Esophagus muscularis mucosa (tissue), 4 donors: ENCODE results near the gene MAPK4. TPM values are rescaled to one million over a fixed set of nuclear protein-coding genes. Genes with fewer than 3 reads are reported as not detected.

Experiments
- DNase-seq: peaks from one replicate; pipeline ENCODE4 v3.0.0-alpha.2; 2017; ENCODE audit errors: extremely low spot score
- H3K27ac ChIP-seq, 4 donors: fragments of 200-600 bp; sonication (generic); replicated peaks in 1 of 4; 1 replicate in 3 of 4; 2 replicates in 1 of 4; pipeline ENCODE4 v1.5.1; 2016 to 2019; ENCODE audit warnings: mild to moderate bottlenecking in 1 of 4
- H3K27me3 ChIP-seq, 4 donors: fragments of 200-600 bp; sonication (generic); one replicate each; pipeline versions ENCODE4 v1.5.1 to v1.6.0; 2016 to 2019
- H3K36me3 ChIP-seq, 4 donors: fragments of 200-600 bp; sonication (generic); one replicate each; pipeline ENCODE4 v1.5.1; 2016 to 2019
- H3K4me1 ChIP-seq, 4 donors: fragments of 200-600 bp; sonication (generic); one replicate each; pipeline ENCODE4 v1.5.1; 2016 to 2019
- H3K4me3 ChIP-seq, 4 donors: fragments of 200-600 bp; sonication (generic); 1 replicate in 2 of 4; 2 replicates in 2 of 4; pipeline ENCODE4 v1.5.1; 2016 to 2019; ENCODE audit warnings: mild to moderate bottlenecking in 4 of 4, moderate library complexity in 1 of 4
- H3K9me3 ChIP-seq, 4 donors: fragments of 200-600 bp; sonication (generic); 1 replicate in 3 of 4; 2 replicates in 1 of 4; pipeline ENCODE4 v1.5.1; 2016 to 2019
- EP300 ChIP-seq: sonication (generic); formaldehyde crosslinking; IDR thresholded peaks from one replicate; pipeline ENCODE4 v1.6.1; 2017; ENCODE audit warnings: antibody characterized with exemption
- POLR2A ChIP-seq: fragments of 450-650 bp; IDR thresholded peaks from one replicate; pipeline ENCODE4 v1.6.1; 2017; ENCODE audit warnings: antibody characterized with exemption, moderate library complexity, mild to moderate bottlenecking, low read depth
- POLR2AphosphoS5 ChIP-seq, 2 donors: sonication (generic); formaldehyde crosslinking; IDR thresholded peaks; one replicate each; pipeline ENCODE4 v1.6.1; 2017; ENCODE audit warnings: antibody characterized with exemption in 2 of 2
- WGBS: methylation state at CpG from one replicate; pipeline ENCODE4 v1.1.5; 2018; 5-methylcytosine and 5-hydroxymethylcytosine counted together
- intact Hi-C: fragments of 100-400 bp; cut with DNase I; formaldehyde crosslinking; loops from one replicate; pipeline ENCODE4 v1.15.1; 2023
- total RNA-seq, 4 donors: library from RNA; depleted of rRNA; stranded (reverse); fragments of >200 nt; gene quantifications; one replicate each; pipeline versions ENCODE4 v1.1.0 to v1.2.1, GENCODE V29; 2016
- TF ChIP-seq, protein P1 (sequence below), 3 experiments: fragments of 200-600 bp in 2 of 3; fragments of 450-650 bp in 1 of 3; sonication (generic) in 2 of 3; IDR thresholded peaks; one replicate each; pipeline ENCODE4 v1.5.1; 2017 to 2019; ENCODE audit warnings: antibody characterized with exemption in 3 of 3, mild to moderate bottlenecking in 2 of 3, moderate library complexity in 1 of 3

Gene MAPK4
- total RNA-seq, 4 donors from 2014 or later = 6.2 to 14.5 (median 9.6) TPM

DNA sequence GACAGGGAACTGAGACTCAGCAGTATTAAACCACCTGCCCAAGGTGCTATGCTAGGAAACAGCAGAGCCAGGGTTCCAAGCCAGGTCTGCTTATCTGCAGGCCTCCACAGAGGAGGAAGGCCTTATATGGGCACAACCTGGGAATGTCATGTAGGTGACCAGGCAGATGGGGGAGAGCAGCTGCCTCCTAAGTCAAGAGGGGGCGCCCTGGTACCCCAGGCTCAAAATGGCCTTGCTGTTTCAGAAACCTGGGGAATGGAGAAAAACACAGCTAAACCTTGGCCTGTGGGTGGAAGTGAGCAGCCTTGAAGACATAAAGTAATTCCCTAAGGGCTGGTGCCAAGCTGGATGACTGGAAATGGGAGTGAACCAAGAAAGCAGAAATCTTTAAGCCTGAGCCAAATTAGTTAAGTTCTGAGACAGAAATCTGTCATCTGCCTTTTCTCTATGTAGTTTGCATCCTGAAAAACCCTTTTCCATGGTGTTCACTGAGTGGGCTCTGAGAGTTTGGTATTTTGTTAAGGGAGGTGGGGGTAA, 79.1 kb downstream of the MAPK4 start:
- intact Hi-C loops = no loop called here
- H3K4me1 ChIP-seq = peaks cover 11 to 20% (median 18%) of the 10 kb centered on the region in 4 donors
- no peak overlapping the region for H3K4me3 ChIP-seq
- peak overlapping the region; percentile 20 to 50 (median 42) for H3K27ac ChIP-seq
- TF ChIP-seq POLR2AphosphoS5 (IDR thresholded peaks at IDR 0.05) = no peak
- no peak for TF ChIP-seq EP300
- TF ChIP-seq, protein P1, sequence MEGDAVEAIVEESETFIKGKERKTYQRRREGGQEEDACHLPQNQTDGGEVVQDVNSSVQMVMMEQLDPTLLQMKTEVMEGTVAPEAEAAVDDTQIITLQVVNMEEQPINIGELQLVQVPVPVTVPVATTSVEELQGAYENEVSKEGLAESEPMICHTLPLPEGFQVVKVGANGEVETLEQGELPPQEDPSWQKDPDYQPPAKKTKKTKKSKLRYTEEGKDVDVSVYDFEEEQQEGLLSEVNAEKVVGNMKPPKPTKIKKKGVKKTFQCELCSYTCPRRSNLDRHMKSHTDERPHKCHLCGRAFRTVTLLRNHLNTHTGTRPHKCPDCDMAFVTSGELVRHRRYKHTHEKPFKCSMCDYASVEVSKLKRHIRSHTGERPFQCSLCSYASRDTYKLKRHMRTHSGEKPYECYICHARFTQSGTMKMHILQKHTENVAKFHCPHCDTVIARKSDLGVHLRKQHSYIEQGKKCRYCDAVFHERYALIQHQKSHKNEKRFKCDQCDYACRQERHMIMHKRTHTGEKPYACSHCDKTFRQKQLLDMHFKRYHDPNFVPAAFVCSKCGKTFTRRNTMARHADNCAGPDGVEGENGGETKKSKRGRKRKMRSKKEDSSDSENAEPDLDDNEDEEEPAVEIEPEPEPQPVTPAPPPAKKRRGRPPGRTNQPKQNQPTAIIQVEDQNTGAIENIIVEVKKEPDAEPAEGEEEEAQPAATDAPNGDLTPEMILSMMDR (IDR thresholded peaks at IDR 0.05) = no peak
- TF ChIP-seq POLR2A = no peak
- H3K27me3 ChIP-seq = no peaks in the 10 kb centered on the region
- 89% methylated on average over 1 of the region's 1 CpG for whole genome bisulfite sequencing
- no peaks in the 10 kb centered on the region for H3K36me3 ChIP-seq
- no peak for DNase-seq
- H3K9me3 ChIP-seq = no peaks in the 10 kb centered on the region

DNA sequence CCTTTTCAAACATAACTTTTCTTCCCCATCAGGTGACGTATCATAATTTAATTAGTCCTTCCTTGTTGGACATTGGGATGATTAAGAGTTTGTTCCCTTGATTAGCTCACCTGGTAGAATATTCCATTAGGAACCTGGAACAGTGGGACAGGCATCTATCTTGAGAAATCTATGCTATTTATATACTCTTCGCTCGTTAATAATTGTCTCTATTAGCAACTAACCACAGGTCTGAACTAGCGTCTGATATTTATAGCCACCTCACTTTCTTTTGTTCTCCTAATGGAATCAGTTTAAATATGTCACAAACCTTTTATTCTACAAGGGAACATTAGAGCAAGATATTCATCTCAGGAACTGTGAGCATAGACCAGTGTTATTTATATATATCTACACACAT, 79.8 kb downstream of the MAPK4 start:
- intact Hi-C loops = no loop called here
- WGBS = 85% methylated on average over 4 of the region's 4 CpGs

DNA sequence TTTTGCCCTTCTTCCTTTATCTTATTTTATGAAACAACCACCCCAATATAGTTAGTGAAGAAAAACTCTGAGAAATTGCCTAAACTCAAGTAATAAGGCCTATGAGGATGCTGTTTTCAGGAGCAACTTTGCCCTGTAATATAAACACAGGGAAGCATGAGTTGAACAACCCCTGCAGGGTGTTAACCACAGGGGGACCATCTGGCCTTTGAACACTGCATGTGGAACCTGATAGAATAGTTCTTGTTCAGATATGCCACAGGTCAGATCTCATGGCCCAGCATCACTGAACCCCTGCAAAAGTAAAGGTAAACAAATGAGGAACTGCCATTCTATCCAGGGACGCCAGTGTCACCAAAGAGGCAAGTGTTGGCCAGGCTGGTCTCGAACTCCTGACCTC, 82.6 kb downstream of the MAPK4 start:
- DNase-seq = no peak
- intact Hi-C loops = no loop called here
- no peaks in the 10 kb centered on the region for H3K9me3 ChIP-seq
- 88% methylated on average over 2 of the region's 2 CpGs for WGBS
- H3K4me3 ChIP-seq = no peak overlapping the region
- no peak overlapping the region for H3K27ac ChIP-seq
- no peak for TF ChIP-seq POLR2AphosphoS5 (IDR thresholded peaks at IDR 0.05)
- no peak for TF ChIP-seq POLR2A
- no peak for TF ChIP-seq EP300
- TF ChIP-seq, protein P1 (IDR thresholded peaks at IDR 0.05) = no peak
- peaks cover 8 to 18% (median 16%) of the 10 kb centered on the region in 4 donors for H3K4me1 ChIP-seq
- no peaks in the 10 kb centered on the region for H3K27me3 ChIP-seq
- H3K36me3 ChIP-seq = no peaks in the 10 kb centered on the region

More for the DNA sequence above, 79.8 kb downstream of the MAPK4 start:
- Histone ChIP-seq H3K9me3 (no peaks in the 10 kb centered on the region), H3K27ac (no peak overlapping the region), H3K4me1 (peaks cover 11 to 20% (median 18%) of the 10 kb centered on the region in 4 donors), H3K36me3 (no peaks in the 10 kb centered on the region), H3K4me3 (no peak overlapping the region), H3K27me3 (no peaks in the 10 kb centered on the region)
- no peak for DNase-seq
- TF ChIP-seq POLR2AphosphoS5 (IDR thresholded peaks at IDR 0.05) (no peak), EP300 (no peak), POLR2A (no peak)
- TF ChIP-seq, protein P1 (IDR thresholded peaks at IDR 0.05) = no peak

DNA sequence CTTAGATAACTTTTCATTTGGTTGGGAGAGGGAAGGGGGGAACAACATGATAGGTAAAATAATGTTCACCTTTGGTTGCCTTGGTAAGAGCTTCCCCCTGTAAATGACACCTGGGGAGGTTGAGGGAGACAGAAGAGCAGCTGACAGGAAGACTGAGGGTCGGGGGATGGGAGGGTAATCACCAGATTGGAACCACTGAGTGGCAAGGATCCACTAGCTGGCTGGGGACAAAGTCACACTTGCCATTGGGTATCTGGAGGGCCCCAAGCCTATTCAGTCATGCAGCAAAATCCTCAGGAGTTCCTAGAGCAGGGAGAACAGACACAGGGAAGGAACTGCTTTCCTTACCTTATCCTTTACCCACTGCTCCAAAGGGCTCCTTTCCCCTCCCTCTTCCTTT, 84.3 kb downstream of the MAPK4 start:
- H3K4me3 ChIP-seq = no peak overlapping the region
- TF ChIP-seq EP300 (no peak), POLR2A (no peak)
- H3K9me3 ChIP-seq = no peaks in the 10 kb centered on the region
- intact Hi-C loops = no loop called here
- H3K27me3 ChIP-seq = no peaks in the 10 kb centered on the region
- peaks cover 2 to 8% (median 3%) of the 10 kb centered on the region in 4 donors for H3K4me1 ChIP-seq
- no peaks in the 10 kb centered on the region for H3K36me3 ChIP-seq
- no peak overlapping the region for H3K27ac ChIP-seq
- WGBS = 100% methylated on average over 1 of the region's 1 CpG
- no peak for DNase-seq

DNA sequence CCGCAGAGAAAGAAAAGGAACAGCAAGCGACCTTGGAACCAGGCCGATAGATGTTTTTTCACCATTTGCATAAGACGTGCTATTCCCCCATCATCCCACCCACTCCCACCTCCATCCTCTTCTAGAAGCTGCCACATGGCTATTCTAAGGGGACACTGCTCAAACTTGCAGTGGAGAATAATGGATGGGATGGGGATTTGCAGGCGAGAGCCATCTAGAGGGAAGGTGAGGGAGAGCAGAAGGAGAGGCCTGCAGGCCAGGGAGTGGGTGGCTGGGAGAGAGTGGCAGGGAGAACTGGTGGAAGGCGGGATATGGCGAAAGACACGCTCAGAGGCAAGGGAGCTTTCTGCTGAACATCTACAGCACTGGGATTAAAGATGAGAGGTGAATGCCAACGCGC, 84.9 kb downstream of the MAPK4 start:
- Histone ChIP-seq H3K27ac (no peak overlapping the region), H3K36me3 (no peaks in the 10 kb centered on the region), H3K9me3 (no peaks in the 10 kb centered on the region), H3K27me3 (no peaks in the 10 kb centered on the region), H3K4me1 (peaks cover 7 to 13% (median 9%) of the 10 kb centered on the region in 4 donors), H3K4me3 (no peak overlapping the region)
- no peak for TF ChIP-seq POLR2A
- no peak for TF ChIP-seq POLR2AphosphoS5 (IDR thresholded peaks at IDR 0.05)
- TF ChIP-seq EP300 = no peak
- TF ChIP-seq, protein P1 (IDR thresholded peaks at IDR 0.05) = no peak
- intact Hi-C loops = no loop called here
- no peak for DNase-seq
- WGBS = 87% methylated on average over 10 of the region's 10 CpGs
